Right lobe of liver (tissue), 6 donors: ENCODE data around the gene VCL. TPM values are rescaled to one million over a fixed set of nuclear protein-coding genes. Genes with fewer than 3 reads are reported as not detected.
A peak's percentile ranks its signal among the peaks of the same experiment; 100 is the strongest.

ENCODE experiments used
- ATAC-seq, 4 donors: fragments of 200-7000 bp; cut with Tn5 transposase; one replicate each; pipeline ENCODE4 v1.9.1; 2020; ENCODE audit warnings: mild to moderate bottlenecking in 4 of 4, moderate library complexity in 4 of 4
- DNase-seq, 3 donors: peaks; one replicate each; pipeline ENCODE4 v3.0.0-alpha.2; 2020
- H3K27ac ChIP-seq, 3 donors: fragments of 200-600 bp; one replicate each; pipeline ENCODE4 v1.8.0; 2022
- H3K27me3 ChIP-seq, 2 donors: fragments of 200-600 bp; one replicate each; pipeline ENCODE4 v1.8.0; 2022
- H3K36me3 ChIP-seq, 4 donors: fragments of 200-600 bp; sonication (generic) in 1 of 4; one replicate each; pipeline versions ENCODE4 v1.5.1 to v1.8.0; 2017 to 2022; ENCODE audit warnings: control low read depth in 1 of 4
- H3K4me1 ChIP-seq, 4 donors: fragments of 200-600 bp; sonication (generic) in 1 of 4; one replicate each; pipeline versions ENCODE4 v1.5.1 to v1.8.0; 2017 to 2022; ENCODE audit warnings: control low read depth in 1 of 4
- H3K4me3 ChIP-seq, 3 donors: fragments of 200-600 bp; one replicate each; pipeline ENCODE4 v1.8.0; 2022
- H3K9me3 ChIP-seq, 4 donors: fragments of 200-600 bp; sonication (generic) in 1 of 4; one replicate each; pipeline versions ENCODE4 v1.5.1 to v1.8.0; 2017 to 2022; ENCODE audit warnings: control low read depth in 1 of 4
- POLR2A ChIP-seq: fragments of 450-650 bp; IDR thresholded peaks from one replicate; pipeline ENCODE4 v1.6.1; 2017; ENCODE audit warnings: antibody characterized with exemption, mild to moderate bottlenecking
- WGBS: methylation state at CpG from one replicate; pipeline ENCODE4 v1.1.6; 2018; ENCODE audit warnings: low coverage, low lambda C conversion rate; ENCODE audit not compliant: insufficient coverage; ENCODE audit errors: missing lambda C conversion rate; 5-methylcytosine and 5-hydroxymethylcytosine counted together
- intact Hi-C, 2 donors: fragments of 100-400 bp; cut with DNase I; formaldehyde crosslinking; loops; one replicate each; pipeline versions ENCODE4 v1.11.2 to v1.14.1; 2022
- total RNA-seq, 6 experiments: library from RNA; depleted of rRNA in 2 of 6; stranded (reverse); fragments of >200 nt in 2 of 6; fragmentation: NEBNext Ultra II Directional in 3 of 6; extraction: Animal tissue kit (Norgen Biotek cat#: 25700) in 3 of 6; gene quantifications; one replicate each; pipeline versions ENCODE4 v1.1.0 to v1.2.4, GENCODE V29; 2016 to 2023
- TF ChIP-seq, protein P1 (sequence below), 4 donors: fragments of 200-600 bp in 3 of 4; fragments of 450-650 bp in 1 of 4; IDR thresholded peaks; one replicate each; pipeline versions ENCODE4 v1.5.1 to v1.8.0; 2016 to 2022; ENCODE audit warnings: antibody characterized with exemption in 4 of 4, mild to moderate bottlenecking in 2 of 4
- donor health status: DM: no; HTN: yes; CAD: no.
- donor health status: DM: no; HTN: no; CAD: no.
- donor health status: DM: no; HTN: no; CAD: no.
- donor health status: DM: no; HTN: yes; CAD: no.
- donor health status: DM: no; HTN: yes; CAD: no.

Gene VCL
- total RNA-seq, 6 experiments from 2014 or later: 13.2 to 58.9 (median 27.5) TPM

DNA sequence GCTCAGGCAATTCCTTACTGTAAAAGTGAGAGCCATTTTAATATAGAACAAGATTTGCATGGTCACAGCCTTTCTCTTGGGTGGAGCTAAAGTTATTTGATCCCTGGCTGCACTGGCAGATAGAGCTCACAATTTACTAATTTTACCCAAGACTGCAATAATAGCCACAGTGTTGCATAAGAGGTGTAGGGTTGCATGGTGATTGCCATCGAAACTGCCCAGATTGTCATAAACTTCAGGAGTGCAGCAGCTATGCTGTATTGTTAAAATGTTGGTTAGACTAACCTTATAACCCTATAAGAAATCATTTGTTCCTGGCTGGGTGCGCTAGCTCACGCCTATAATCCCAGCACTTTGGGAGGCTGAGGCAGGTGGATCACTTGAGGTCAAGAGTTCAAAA is 50.0 kb downstream of the VCL start:
- 68% methylated on average over 3 of the region's 3 CpGs for WGBS
- Histone ChIP-seq H3K4me1 (peaks cover 0 to 23% (median 3%) of the 10 kb centered on the region in 4 donors), H3K4me3 (no peak overlapping the region), H3K27ac (no peak overlapping the region), H3K9me3 (no peaks in the 10 kb centered on the region), H3K36me3 (peaks cover 0 to 5% (median 2%) of the 10 kb centered on the region in 4 donors), H3K27me3 (no peaks in the 10 kb centered on the region)
- no peak for TF ChIP-seq POLR2A
- TF ChIP-seq, protein P1, sequence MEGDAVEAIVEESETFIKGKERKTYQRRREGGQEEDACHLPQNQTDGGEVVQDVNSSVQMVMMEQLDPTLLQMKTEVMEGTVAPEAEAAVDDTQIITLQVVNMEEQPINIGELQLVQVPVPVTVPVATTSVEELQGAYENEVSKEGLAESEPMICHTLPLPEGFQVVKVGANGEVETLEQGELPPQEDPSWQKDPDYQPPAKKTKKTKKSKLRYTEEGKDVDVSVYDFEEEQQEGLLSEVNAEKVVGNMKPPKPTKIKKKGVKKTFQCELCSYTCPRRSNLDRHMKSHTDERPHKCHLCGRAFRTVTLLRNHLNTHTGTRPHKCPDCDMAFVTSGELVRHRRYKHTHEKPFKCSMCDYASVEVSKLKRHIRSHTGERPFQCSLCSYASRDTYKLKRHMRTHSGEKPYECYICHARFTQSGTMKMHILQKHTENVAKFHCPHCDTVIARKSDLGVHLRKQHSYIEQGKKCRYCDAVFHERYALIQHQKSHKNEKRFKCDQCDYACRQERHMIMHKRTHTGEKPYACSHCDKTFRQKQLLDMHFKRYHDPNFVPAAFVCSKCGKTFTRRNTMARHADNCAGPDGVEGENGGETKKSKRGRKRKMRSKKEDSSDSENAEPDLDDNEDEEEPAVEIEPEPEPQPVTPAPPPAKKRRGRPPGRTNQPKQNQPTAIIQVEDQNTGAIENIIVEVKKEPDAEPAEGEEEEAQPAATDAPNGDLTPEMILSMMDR (IDR thresholded peaks at IDR 0.05): no peak
- peak in 3 of 4 donors; percentile 47 to 65 (median 51) for ATAC-seq
- no peak for DNase-seq
- intact Hi-C loops: no loop called here

GRCh38 chr10:74048433-74048832 is 50.5 kb downstream of the VCL start:
- Histone ChIP-seq H3K9me3 (no peaks in the 10 kb centered on the region), H3K4me3 (no peak overlapping the region), H3K4me1 (peaks cover 0 to 23% (median 3%) of the 10 kb centered on the region in 4 donors), H3K36me3 (peaks cover 0 to 5% (median 2%) of the 10 kb centered on the region in 4 donors), H3K27me3 (no peaks in the 10 kb centered on the region), H3K27ac (no peak overlapping the region)
- 70% methylated on average over 2 of the region's 2 CpGs for WGBS
- TF ChIP-seq, protein P1 (IDR thresholded peaks at IDR 0.05): no peak
- TF ChIP-seq POLR2A: no peak
- DNase-seq (no peak), ATAC-seq (peak in 3 of 4 donors; percentile 22 to 67 (median 46))
- intact Hi-C loops: no loop called here

- ATAC-seq (no peak), DNase-seq (no peak)
- Histone ChIP-seq H3K36me3 (no peaks in the 10 kb centered on the region), H3K4me3 (no peak overlapping the region), H3K27me3 (no peaks in the 10 kb centered on the region), H3K27ac (peak overlapping the region in 1 of 3 donors; percentile 17), H3K9me3 (no peaks in the 10 kb centered on the region), H3K4me1 (peaks cover 0 to 23% (median 3%) of the 10 kb centered on the region in 4 donors)
- intact Hi-C loops: no loop called here
- TF ChIP-seq, protein P1 (IDR thresholded peaks at IDR 0.05): no peak
- no peak for TF ChIP-seq POLR2A
- 0% methylated on average over 1 of the region's 1 CpG for WGBS
These were observed 52.0 kb downstream of the VCL start for GRCh38 chr10:74049955-74050354.

DNA sequence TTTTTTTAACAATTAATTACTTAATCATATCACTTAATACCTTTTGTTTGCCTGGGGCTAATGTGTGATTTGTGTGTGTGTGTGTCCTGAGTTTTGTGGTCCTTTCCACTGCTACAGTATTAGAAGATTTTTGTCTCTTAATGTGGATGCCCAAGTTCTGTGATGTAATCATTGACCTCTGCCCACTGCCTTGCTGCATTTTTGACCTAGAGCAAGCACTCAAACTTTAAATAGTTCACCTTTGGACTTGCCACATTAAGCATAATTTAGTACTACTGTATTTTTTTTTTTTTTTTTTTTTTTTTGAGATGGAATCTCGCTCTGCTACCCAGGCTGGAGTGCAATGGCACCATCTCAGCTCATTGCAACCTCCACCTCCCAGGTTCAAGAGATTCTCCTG is 52.7 kb downstream of the VCL start:
- 33% methylated on average over 1 of the region's 1 CpG for WGBS

More for the DNA sequence above, 52.7 kb downstream of the VCL start:
- Histone ChIP-seq H3K4me1 (peaks cover 0 to 23% (median 3%) of the 10 kb centered on the region in 4 donors), H3K27me3 (no peaks in the 10 kb centered on the region), H3K9me3 (no peaks in the 10 kb centered on the region), H3K36me3 (no peaks in the 10 kb centered on the region), H3K4me3 (no peak overlapping the region), H3K27ac (no peak overlapping the region)
- intact Hi-C loops: no loop called here
- peak; percentile 59 to 77 (median 76) for ATAC-seq
- no peak for DNase-seq
- no peak for TF ChIP-seq POLR2A
- TF ChIP-seq, protein P1 (IDR thresholded peaks at IDR 0.05): no peak
